A673 (cell line): ENCODE measurements around the gene WBP1L.
"Not testable (repeated sequence)": the region's sequence is repeated elsewhere in the genome, so short reads cannot be mapped to it uniquely, and the experiment has no call there.

Source experiments
- CTCF ChIP-seq: fragments of 300-800, 200-600 bp; sonication (generic); conservative IDR thresholded peaks from 2 replicates; pipeline ENCODE4 v1.5.1; 2017; ENCODE audit warnings: low read depth, mild to moderate bottlenecking, antibody characterized with exemption, low read length, moderate library complexity, mixed read lengths
- EZH2 ChIP-seq: fragments of 200-600 bp; sonication (generic); IDR thresholded peaks from 2 replicates; pipeline ENCODE4 v1.6.1; 2017; ENCODE audit warnings: borderline replicate concordance, low read depth, mild to moderate bottlenecking, mixed read lengths, antibody characterized with exemption, low read length; ENCODE audit not compliant: poor library complexity, severe bottlenecking

- not testable (repeated sequence) for TF ChIP-seq CTCF, EZH2
Measured at GRCh38 chr10:102843139-102843538, 99.4 kb downstream of the WBP1L start.
